Epidermal melanocyte (primary cell): ENCODE results near the gene GRB14.

Experiments
- DNase-seq: peaks from one replicate; pipeline ENCODE4 v3.0.0; 2011; ENCODE audit warnings: low spot score; ENCODE audit not compliant: insufficient read length

The GRB14 gene

GRCh38 chr2:164613321-164613982 is 7.8 kb downstream of the GRB14 start:
- no peak for DNase-seq

GRCh38 chr2:164609790-164610189 is 11.5 kb downstream of the GRB14 start:
- DNase-seq: no peak

GRCh38 chr2:164606557-164606956 is 14.7 kb downstream of the GRB14 start:
- DNase-seq: no peak

DNA sequence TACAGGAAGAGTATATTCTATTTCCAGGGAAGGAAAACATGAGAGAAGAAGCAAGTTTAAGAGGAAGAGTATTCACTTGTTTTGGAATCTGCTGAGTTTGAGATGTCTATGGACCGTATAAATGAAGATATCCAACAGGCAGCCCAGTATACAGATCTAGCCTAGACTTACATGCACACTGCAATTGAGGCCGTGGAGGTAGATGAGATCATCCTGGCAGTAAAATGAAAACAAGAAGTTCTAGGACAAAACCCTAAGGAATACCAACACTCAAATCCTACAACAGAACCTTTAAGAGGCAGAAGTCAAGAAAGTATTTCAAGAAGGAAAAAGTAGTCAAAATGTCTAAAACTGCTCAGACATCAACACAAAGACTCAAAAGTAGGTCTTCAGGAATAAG is 16.0 kb downstream of the GRB14 start:
- no peak for DNase-seq

DNA sequence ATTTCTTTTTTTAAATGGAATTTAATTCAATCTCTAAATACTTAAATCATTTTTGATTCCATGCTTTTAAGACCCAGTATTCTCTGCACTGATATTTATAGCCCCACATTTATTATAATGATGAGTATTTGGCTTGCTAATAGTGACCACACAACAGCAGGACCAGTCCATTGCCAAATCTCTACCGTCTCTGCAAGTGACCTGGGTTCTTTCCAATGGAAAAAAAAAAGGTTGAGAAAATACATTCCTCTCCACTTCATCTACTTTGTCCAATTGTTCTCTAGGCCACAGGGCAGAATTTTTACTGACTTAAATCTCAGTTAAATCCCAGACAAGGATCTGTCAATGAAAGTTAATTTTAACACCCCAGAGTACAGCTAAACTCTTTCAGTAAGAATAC is 20.5 kb downstream of the GRB14 start:
- no peak for DNase-seq

GRCh38 chr2:164599954-164600589 is 21.2 kb downstream of the GRB14 start:
- DNase-seq: peak; percentile 44

DNA sequence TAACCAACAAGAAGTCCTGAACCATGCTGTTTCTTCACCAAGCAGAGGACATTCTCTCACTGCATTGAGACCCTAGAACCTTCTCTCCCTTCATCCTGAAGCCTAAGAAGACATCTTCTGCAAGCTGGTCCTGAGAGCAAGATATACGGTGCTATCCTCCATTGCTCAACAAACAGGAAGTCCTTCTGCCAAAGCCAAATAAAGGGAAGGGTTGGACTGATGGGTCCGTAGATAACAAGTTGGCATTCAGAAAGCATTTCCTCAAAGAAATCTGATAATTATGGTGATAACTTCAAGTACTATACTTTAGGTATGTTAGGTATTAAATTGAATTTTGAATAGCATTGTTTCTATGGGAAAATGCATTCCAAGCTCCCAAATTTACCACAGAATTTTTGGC is 23.3 kb downstream of the GRB14 start:
- DNase-seq: no peak

GRCh38 chr2:164595031-164595430 is 26.3 kb downstream of the GRB14 start:
- DNase-seq: no peak

- DNase-seq: no peak
Observed at GRCh38 chr2:164593959-164594358, 27.3 kb downstream of the GRB14 start.

DNA sequence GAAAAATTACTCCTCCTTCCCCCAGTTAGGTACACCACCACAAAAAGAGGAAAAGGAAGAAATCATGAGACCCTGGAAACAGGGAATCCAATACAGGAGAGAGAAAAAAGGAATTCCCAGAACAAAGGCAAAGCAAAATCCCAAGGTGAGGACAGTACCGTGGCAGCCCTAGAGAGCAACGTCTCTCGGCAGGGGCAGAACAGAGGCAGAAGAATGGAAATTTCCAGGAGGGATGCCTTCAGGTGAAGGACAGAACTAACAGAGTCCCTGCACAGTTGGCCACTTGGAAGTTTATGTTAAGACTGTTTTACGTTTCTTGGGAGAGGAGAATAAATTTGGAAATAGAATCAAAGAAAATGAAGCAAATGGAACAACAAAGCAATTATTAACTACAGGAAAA is 27.7 kb downstream of the GRB14 start:
- no peak for DNase-seq

- DNase-seq: no peak
Observed at GRCh38 chr2:164589522-164589921, 31.8 kb downstream of the GRB14 start.

GRCh38 chr2:164581050-164581449 is 40.2 kb downstream of the GRB14 start:
- no peak for DNase-seq

DNA sequence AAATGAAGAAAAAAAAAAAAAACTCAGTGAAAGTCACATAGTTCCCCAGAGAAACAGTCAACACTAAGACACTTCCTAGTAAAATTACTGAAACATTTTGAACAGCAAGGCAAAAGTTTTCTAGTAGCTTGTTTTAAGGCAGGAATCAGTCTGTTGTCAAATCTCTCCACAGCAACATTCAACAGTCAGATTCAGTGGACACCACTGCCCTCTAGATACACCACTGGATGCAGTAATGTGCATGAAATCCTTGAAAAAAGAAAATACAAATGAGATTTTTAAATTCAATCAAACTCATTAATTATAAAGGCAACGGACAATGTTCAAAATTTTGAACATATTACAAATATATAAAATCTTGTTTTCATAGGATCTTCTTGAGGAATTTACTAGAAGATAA is 46.4 kb downstream of the GRB14 start:
- no peak for DNase-seq

GRCh38 chr2:164570475-164570874 is 50.8 kb downstream of the GRB14 start:
- no peak for DNase-seq

GRCh38 chr2:164569378-164569777 is 51.9 kb downstream of the GRB14 start:
- no peak for DNase-seq

- DNase-seq: no peak
Observed at GRCh38 chr2:164568317-164568716, 53.0 kb downstream of the GRB14 start.

DNA sequence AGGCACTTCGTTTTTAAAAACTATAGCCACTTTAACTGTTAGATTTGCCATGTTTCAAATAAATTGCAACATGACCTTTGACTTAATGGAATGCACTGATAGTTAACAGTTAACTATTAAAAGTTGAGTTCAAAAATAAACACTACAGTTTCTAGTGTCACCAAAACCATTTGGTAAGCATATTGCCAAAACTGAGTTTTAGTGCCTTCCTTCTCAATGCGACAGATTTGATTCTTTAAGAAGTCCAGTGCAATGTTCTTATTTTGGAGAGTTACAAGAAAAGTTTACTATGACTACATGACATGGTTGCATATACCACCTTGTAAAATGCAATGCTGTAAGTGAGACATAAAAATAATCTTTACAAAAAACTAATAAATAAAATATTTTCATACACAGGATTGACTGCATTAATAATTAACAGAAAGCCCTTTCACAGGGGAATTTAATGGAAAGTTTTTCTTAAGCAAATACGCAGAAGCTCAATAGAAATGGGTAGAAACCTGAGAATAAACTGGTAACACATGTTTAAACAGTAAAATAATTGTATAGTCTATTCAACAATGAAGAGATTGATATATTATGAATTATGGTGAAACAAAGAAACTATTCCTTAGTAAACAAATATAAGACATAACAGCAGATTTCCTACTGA is 53.8 kb downstream of the GRB14 start:
- no peak for DNase-seq

DNA sequence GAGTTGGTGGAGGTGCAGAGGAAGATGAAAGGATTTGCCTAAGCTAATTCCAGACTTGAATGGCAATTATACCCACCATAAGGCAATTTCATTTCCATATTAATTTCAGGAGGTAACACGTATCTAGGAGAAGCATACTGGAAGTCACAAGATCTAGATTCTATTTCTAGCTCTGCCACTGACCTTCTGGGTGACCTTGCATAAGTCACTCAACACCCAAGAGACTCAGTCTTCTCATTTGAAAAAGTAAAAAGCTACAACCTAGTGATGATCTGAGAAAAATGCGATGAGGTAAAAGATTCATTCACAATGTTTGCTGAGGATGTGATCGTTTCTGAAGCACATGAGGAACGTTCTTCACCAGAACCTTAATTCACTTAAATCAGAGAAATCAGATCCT is 55.9 kb downstream of the GRB14 start:
- no peak for DNase-seq

- no peak for DNase-seq
Observed at GRCh38 chr2:164562666-164563065, 58.6 kb downstream of the GRB14 start.

GRCh38 chr2:164561991-164562390 is 59.3 kb downstream of the GRB14 start:
- no peak for DNase-seq

DNA sequence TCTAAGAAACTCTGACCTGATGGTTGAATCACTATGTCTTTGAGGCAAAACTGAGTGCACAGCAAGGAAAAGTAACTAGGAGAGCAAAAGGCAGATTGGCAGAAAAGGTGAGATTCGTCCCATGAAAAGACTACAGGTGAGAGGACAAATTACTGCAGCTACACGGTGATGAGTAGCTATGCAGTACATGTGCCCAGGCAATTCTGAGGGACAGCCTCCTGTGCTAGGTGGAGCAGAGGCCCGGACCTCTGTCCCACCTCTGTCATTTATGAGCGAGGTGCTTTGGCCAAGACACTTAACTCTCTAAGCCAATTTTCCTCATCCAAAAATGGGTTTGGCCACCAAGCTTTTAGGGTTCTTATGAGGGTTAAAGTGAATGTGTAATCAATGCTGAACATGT is 59.9 kb downstream of the GRB14 start:
- DNase-seq: no peak

- no peak for DNase-seq
Observed at GRCh38 chr2:164560902-164561301, 60.4 kb downstream of the GRB14 start.
